ENCODE results near the gene LIG1.

- TF ChIP-seq CTCF (IDR thresholded peaks at IDR 0.05) (no peak), TCF7L2 (IDR thresholded peaks at IDR 0.05; ENCODE audit: low read depth, low read length) (no peak), SIN3A (IDR thresholded peaks at IDR 0.05; ENCODE audit: borderline replicate concordance, insufficient read depth, low read depth, low read length) (no peak), REST (IDR thresholded peaks at IDR 0.05; ENCODE audit: insufficient read depth in 1 of 2, low read depth in 2 of 2, low read length in 1 of 2) (no peak), POLR2AphosphoS5 (IDR thresholded peaks at IDR 0.05; ENCODE audit: low read depth, low read length) (no peak)
These were observed 61.0 kb downstream of the LIG1 start for GRCh38 chr19:48108997-48109782.

Data from Panc1 (cell line).